ENCODE measurements around the gene CD44. TPM values are rescaled to one million over a fixed set of nuclear protein-coding genes. Genes with fewer than 3 reads are reported as not detected.

CD44 gene
- total RNA-seq, 1 donor: 1,071 TPM

DNA sequence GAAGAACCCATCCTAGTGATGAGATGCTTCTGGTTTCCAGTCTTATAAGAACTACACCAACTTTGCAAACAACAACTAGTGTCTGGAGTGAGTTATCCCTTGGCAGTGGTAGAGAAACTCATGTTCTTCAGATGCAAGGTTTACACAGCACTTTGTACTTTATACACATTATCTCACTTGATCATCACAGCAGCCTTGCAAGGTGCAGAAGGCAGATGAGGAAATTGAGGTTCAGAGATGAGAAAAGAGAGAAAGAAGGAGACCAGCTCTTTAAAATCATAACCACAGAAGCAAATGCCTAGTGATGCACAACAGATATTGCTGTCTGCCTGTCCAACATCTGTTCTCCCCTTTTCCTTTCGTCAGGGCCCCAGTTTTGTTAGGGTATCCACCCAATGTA, 16.7 kb upstream of the CD44 start:
- no peaks in the 10 kb centered on the region for H3K9me3 ChIP-seq (ENCODE audit: low read depth, low read length)
- no peak overlapping the region for H3K4me3 ChIP-seq (ENCODE audit: low read length)
- H3K4me1 ChIP-seq (ENCODE audit: insufficient read depth, low read length): peaks cover 48% of the 10 kb centered on the region
- H3K27me3 ChIP-seq (ENCODE audit: insufficient read depth, low read length): no peaks in the 10 kb centered on the region

GRCh38 chr11:35126000-35126878, 12.7 kb upstream of the CD44 start:
- Histone ChIP-seq H3K27me3 (ENCODE audit: insufficient read depth, low read length) (no peaks in the 10 kb centered on the region), H3K4me1 (ENCODE audit: insufficient read depth, low read length) (peaks cover 34% of the 10 kb centered on the region), H3K9me3 (ENCODE audit: low read depth, low read length) (no peaks in the 10 kb centered on the region), H3K4me3 (ENCODE audit: low read length) (no peak overlapping the region)

DNA sequence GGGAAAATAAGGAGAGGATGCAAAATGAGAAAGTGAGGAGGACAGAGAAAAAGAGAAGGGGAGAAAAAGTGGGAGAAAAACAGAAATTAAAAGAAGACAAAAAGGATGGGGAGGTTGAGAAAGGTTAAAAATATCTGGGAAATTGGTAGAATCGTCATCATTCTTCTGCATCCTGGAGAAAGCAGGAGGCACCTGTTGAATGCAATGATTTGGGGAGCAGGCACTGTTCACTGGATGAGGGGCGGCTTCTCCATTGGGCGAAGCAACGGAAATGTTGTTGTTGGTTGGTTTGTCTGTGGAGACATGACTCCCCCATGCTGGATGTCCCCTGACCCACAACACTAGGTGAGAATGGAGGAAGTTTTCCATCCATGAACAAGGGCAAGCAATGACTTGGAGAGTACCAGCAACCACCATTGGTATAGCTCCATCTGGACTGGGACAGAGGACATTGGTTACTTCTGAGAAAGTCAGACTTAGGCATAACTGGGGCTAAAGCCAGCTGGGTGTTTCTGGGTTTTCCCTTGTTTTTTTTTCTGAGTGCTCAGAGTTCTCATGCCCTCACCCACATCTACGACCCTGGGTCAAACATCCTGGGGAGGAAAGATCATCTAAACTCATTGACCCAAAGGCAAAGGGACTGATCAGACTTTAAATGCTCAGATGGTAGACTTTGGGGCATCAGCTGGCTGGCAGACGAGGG, 11.9 kb upstream of the CD44 start:
- Histone ChIP-seq H3K9me3 (ENCODE audit: low read depth, low read length) (no peaks in the 10 kb centered on the region), H3K4me1 (ENCODE audit: insufficient read depth, low read length) (peaks cover 32% of the 10 kb centered on the region), H3K27me3 (ENCODE audit: insufficient read depth, low read length) (no peaks in the 10 kb centered on the region), H3K4me3 (ENCODE audit: low read length) (no peak overlapping the region)

GRCh38 chr11:35127619-35128018, 11.4 kb upstream of the CD44 start:
- no peak overlapping the region for H3K4me3 ChIP-seq (ENCODE audit: low read length)
- H3K27me3 ChIP-seq (ENCODE audit: insufficient read depth, low read length): no peaks in the 10 kb centered on the region
- peaks cover 26% of the 10 kb centered on the region for H3K4me1 ChIP-seq (ENCODE audit: insufficient read depth, low read length)
- no peaks in the 10 kb centered on the region for H3K9me3 ChIP-seq (ENCODE audit: low read depth, low read length)

DNA sequence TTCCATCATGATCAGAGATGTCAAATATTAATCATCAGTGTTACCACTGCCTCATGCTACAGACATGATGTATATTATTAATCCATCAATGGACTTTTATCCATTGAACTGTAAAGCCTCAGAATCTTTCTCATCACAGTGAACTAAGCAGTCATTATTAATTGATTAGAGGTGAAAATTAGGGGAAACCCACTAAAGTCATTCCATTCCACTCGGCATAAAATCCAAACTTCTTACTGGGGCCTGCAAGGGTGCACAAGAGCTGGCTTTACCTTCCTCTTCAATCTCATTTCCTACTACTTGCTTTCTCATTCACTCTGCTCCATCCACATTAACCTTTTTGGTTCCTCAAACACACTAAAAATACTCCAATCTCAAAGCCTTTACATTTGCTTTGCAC, 7.9 kb upstream of the CD44 start:
- Histone ChIP-seq H3K9me3 (ENCODE audit: low read depth, low read length) (no peaks in the 10 kb centered on the region), H3K4me3 (ENCODE audit: low read length) (no peak overlapping the region), H3K4me1 (ENCODE audit: insufficient read depth, low read length) (peaks cover 11% of the 10 kb centered on the region), H3K27me3 (ENCODE audit: insufficient read depth, low read length) (no peaks in the 10 kb centered on the region)

DNA sequence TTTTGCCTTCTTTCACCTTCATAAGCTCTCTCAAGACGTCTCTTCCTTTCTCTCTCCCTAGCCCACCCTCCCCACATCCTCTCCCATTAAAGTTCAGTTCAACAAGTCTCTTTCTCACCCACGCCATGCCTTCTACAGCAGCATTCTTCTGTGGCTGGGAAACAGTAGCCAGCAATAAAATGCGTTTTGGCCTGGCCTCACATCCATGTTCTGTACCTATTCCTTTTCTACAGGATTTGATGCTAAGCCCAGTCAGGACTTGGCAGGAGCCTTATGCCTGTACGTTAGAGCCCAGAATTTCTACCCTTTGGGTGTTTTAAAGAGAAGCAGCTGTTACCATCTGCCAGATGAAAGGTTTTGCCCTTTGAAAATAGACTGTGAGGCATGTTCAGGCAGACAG, 7.1 kb upstream of the CD44 start:
- H3K4me3 ChIP-seq (ENCODE audit: low read length): no peak overlapping the region
- H3K4me1 ChIP-seq (ENCODE audit: insufficient read depth, low read length): peaks cover 3% of the 10 kb centered on the region
- H3K27me3 ChIP-seq (ENCODE audit: insufficient read depth, low read length): no peaks in the 10 kb centered on the region
- H3K9me3 ChIP-seq (ENCODE audit: low read depth, low read length): no peaks in the 10 kb centered on the region

- H3K27me3 ChIP-seq (ENCODE audit: insufficient read depth, low read length): no peaks in the 10 kb centered on the region
- no peaks in the 10 kb centered on the region for H3K9me3 ChIP-seq (ENCODE audit: low read depth, low read length)
- H3K4me3 ChIP-seq (ENCODE audit: low read length): no peak overlapping the region
- H3K4me1 ChIP-seq (ENCODE audit: insufficient read depth, low read length): peaks cover 9% of the 10 kb centered on the region
Observed at GRCh38 chr11:35133656-35134055, 5.3 kb upstream of the CD44 start.

GRCh38 chr11:35134403-35135148, 4.4 kb upstream of the CD44 start:
- Histone ChIP-seq H3K4me3 (ENCODE audit: low read length) (no peak overlapping the region), H3K27me3 (ENCODE audit: insufficient read depth, low read length) (no peaks in the 10 kb centered on the region), H3K9me3 (ENCODE audit: low read depth, low read length) (no peaks in the 10 kb centered on the region), H3K4me1 (ENCODE audit: insufficient read depth, low read length) (peaks cover 11% of the 10 kb centered on the region)

- peaks cover 14% of the 10 kb centered on the region for H3K4me1 ChIP-seq (ENCODE audit: insufficient read depth, low read length)
- no peaks in the 10 kb centered on the region for H3K27me3 ChIP-seq (ENCODE audit: insufficient read depth, low read length)
- no peaks in the 10 kb centered on the region for H3K9me3 ChIP-seq (ENCODE audit: low read depth, low read length)
- H3K4me3 ChIP-seq (ENCODE audit: low read length): no peak overlapping the region
Observed at GRCh38 chr11:35135222-35135621, 3.7 kb upstream of the CD44 start.

DNA sequence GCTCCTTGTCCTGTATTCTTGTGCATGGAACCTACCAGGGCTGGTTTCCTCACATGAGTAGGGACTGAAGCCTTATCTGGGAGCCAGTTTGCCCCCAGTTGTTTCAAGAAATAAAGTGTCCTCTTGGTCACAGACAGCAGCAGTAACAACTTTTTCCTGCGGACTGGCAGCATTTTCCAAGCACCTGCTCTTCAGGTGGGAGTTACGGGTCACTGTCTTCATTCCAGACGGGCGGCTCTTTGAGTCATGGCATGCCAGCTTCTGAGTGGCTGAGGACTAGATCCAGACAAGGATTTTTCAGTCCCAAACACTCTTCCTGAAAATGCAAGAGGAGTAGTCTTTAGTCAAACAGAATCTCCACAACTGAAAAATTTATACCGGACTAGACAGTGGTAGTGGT, 2.7 kb upstream of the CD44 start:
- H3K4me3 ChIP-seq (ENCODE audit: low read length): no peak overlapping the region
- H3K9me3 ChIP-seq (ENCODE audit: low read depth, low read length): no peaks in the 10 kb centered on the region
- H3K27me3 ChIP-seq (ENCODE audit: insufficient read depth, low read length): no peaks in the 10 kb centered on the region
- H3K4me1 ChIP-seq (ENCODE audit: insufficient read depth, low read length): peaks cover 24% of the 10 kb centered on the region

- H3K4me1 ChIP-seq (ENCODE audit: insufficient read depth, low read length): peaks cover 41% of the 10 kb centered on the region
- no peaks in the 10 kb centered on the region for H3K27me3 ChIP-seq (ENCODE audit: insufficient read depth, low read length)
- no peaks in the 10 kb centered on the region for H3K9me3 ChIP-seq (ENCODE audit: low read depth, low read length)
- no peak overlapping the region for H3K4me3 ChIP-seq (ENCODE audit: low read length)
Observed at GRCh38 chr11:35138058-35138457, 913 bp upstream of the CD44 start.

GRCh38 chr11:35138606-35138942, 397 bp upstream of the CD44 start:
- Histone ChIP-seq H3K9me3 (ENCODE audit: low read depth, low read length) (no peaks in the 10 kb centered on the region), H3K27me3 (ENCODE audit: insufficient read depth, low read length) (no peaks in the 10 kb centered on the region), H3K4me1 (ENCODE audit: insufficient read depth, low read length) (peaks cover 46% of the 10 kb centered on the region), H3K4me3 (ENCODE audit: low read length) (peak overlapping the region; percentile 98)

DNA sequence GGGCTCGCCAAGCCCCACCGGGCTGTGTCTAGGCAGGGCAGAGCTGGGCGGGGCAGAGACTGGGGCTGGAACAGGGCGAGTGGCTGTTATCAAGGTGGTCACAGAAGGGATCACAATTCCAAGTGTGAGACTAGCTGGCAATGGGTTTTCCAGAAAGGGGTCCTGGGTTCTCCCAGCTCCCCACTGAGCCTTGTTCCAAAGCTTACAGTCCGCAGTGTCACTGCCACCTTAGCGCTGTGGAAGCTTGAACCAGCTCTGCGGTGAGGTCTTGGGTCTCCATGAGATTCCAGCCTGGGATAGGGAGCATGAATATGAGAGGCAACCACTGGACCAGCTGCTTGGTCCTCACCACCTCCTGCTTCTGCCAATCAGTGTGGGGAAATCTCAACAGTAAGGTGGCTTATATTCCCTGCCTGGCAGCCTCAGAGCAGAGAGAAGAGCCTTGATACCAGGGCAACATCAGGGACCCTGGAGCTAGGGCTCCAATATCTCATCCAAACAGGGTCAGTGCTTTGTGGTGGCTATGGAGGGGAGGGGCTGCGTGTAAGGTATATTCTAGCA, 831 bp downstream of the CD44 start:
- Histone ChIP-seq H3K4me1 (ENCODE audit: insufficient read depth, low read length) (peaks cover 59% of the 10 kb centered on the region), H3K4me3 (ENCODE audit: low read length) (peak overlapping the region; percentile 98), H3K9me3 (ENCODE audit: low read depth, low read length) (no peaks in the 10 kb centered on the region), H3K27me3 (ENCODE audit: insufficient read depth, low read length) (no peaks in the 10 kb centered on the region)

GRCh38 chr11:35141071-35141470, 2.1 kb downstream of the CD44 start:
- Histone ChIP-seq H3K4me3 (ENCODE audit: low read length) (peak overlapping the region; percentile 98), H3K27me3 (ENCODE audit: insufficient read depth, low read length) (no peaks in the 10 kb centered on the region), H3K4me1 (ENCODE audit: insufficient read depth, low read length) (peaks cover 71% of the 10 kb centered on the region), H3K9me3 (ENCODE audit: low read depth, low read length) (no peaks in the 10 kb centered on the region)

DNA sequence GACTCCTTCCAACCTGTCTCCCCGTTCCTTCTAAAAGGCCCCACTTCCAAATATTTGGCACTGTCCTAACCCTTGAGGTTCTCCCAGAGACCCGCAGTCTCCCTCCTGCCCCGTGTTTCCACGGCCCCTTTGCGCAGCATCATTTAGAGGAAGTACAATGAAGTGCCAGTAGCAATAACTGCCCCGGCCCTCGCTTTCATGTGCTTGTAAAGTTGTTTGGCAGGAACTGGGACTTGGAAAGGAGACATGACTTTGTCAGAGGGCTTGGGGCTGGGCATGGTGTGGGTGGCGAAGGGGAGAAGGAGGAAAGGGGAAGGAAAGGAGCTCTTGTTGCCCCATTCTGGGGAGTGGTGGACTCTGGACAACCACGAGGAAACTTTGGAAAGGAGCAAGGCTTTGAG, 2.6 kb downstream of the CD44 start:
- Histone ChIP-seq H3K4me3 (ENCODE audit: low read length) (peak overlapping the region; percentile 98), H3K9me3 (ENCODE audit: low read depth, low read length) (no peaks in the 10 kb centered on the region), H3K4me1 (ENCODE audit: insufficient read depth, low read length) (peaks cover 76% of the 10 kb centered on the region), H3K27me3 (ENCODE audit: insufficient read depth, low read length) (no peaks in the 10 kb centered on the region)
